ENCODE results near the gene HEXD.

Gene HEXD

GRCh38 chr17:82424001-82424862 lies 6.1 kb downstream of the HEXD start:
- no peak overlapping the region for H3K4me3 ChIP-seq (ENCODE audit: low read length)
- TF ChIP-seq, protein P1, sequence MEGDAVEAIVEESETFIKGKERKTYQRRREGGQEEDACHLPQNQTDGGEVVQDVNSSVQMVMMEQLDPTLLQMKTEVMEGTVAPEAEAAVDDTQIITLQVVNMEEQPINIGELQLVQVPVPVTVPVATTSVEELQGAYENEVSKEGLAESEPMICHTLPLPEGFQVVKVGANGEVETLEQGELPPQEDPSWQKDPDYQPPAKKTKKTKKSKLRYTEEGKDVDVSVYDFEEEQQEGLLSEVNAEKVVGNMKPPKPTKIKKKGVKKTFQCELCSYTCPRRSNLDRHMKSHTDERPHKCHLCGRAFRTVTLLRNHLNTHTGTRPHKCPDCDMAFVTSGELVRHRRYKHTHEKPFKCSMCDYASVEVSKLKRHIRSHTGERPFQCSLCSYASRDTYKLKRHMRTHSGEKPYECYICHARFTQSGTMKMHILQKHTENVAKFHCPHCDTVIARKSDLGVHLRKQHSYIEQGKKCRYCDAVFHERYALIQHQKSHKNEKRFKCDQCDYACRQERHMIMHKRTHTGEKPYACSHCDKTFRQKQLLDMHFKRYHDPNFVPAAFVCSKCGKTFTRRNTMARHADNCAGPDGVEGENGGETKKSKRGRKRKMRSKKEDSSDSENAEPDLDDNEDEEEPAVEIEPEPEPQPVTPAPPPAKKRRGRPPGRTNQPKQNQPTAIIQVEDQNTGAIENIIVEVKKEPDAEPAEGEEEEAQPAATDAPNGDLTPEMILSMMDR (conservative IDR thresholded peaks at IDR 0.05; ENCODE audit: low read length) = peak; percentile 74
- peak; percentile 54 for DNase-seq (ENCODE audit: low read depth)

DNA sequence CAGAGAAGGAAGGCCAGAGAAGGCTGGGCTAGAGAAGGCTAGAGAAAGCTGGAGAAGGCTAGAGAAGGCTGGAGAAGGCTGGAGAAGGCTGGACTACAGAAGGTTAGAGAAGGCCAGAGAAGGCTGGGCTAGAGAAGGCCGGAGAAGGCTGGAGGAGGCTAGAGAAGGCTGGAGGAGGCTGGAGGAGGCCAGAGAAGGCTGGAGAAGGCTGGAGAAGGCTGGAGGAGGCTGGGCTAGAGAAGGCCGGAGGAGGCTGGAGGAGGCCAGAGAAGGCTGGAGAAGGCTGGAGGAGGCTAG lies 6.7 kb downstream of the HEXD start:
- TF ChIP-seq, protein P1 (conservative IDR thresholded peaks at IDR 0.05; ENCODE audit: low read length) = no peak
- no peak overlapping the region for H3K4me3 ChIP-seq (ENCODE audit: low read length)
- DNase-seq (ENCODE audit: low read depth) = no peak

DNA sequence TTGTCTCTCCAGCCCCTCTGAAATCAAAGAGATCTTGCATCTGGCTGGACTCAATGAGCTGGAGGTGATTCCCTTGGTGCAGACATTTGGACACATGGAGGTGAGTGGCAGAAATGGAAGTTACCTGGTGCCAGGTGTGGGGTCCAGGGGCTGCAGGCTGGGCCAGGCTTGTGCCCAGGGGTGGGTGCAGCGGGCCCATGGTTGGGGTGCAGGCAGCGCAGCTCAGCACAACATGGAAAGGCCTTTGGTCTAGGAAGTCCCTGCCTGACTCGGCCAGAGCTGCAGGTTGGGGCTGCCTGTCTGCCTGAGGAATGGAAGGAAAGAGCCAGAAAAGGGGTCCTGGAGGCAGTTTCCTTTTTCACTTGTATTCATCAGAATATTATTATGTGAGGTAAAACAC lies 10.4 kb downstream of the HEXD start:
- no peak for DNase-seq (ENCODE audit: low read depth)
- TF ChIP-seq, protein P1 (conservative IDR thresholded peaks at IDR 0.05; ENCODE audit: low read length) = no peak

GRCh38 chr17:82429824-82430223 lies 11.7 kb downstream of the HEXD start:
- TF ChIP-seq, protein P1 (conservative IDR thresholded peaks at IDR 0.05; ENCODE audit: low read length) = no peak
- no peak overlapping the region for H3K4me3 ChIP-seq (ENCODE audit: low read length)

More for the DNA sequence above, 10.4 kb downstream of the HEXD start:
- no peak overlapping the region for H3K4me3 ChIP-seq (ENCODE audit: low read length)

DNA sequence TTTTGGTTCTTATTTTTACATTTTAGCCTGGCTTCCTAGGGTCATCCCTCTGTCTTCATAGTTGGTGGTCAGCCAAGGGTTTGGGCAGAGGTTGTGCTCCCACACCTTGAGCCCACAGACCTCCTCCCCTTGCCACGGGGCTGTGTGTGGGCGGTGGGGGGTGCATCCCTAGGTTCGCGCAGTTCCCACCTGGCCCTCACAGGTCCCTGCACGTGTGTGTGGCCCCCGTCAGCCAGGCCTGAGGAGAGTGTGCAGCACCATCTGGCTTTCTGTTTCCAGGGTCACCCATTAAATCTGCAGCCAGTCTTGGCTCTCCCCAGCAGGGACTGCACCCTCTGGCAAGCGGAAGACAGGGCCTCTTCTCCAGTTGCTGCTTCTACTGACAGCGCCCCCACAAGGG lies 13.9 kb downstream of the HEXD start:
- DNase-seq (ENCODE audit: low read depth) = no peak
- TF ChIP-seq, protein P1 (conservative IDR thresholded peaks at IDR 0.05; ENCODE audit: low read length) = no peak
- H3K4me3 ChIP-seq (ENCODE audit: low read length) = no peak overlapping the region

More at GRCh38 chr17:82429824-82430223, 11.7 kb downstream of the HEXD start:
- no peak for DNase-seq (ENCODE audit: low read depth)

DNA sequence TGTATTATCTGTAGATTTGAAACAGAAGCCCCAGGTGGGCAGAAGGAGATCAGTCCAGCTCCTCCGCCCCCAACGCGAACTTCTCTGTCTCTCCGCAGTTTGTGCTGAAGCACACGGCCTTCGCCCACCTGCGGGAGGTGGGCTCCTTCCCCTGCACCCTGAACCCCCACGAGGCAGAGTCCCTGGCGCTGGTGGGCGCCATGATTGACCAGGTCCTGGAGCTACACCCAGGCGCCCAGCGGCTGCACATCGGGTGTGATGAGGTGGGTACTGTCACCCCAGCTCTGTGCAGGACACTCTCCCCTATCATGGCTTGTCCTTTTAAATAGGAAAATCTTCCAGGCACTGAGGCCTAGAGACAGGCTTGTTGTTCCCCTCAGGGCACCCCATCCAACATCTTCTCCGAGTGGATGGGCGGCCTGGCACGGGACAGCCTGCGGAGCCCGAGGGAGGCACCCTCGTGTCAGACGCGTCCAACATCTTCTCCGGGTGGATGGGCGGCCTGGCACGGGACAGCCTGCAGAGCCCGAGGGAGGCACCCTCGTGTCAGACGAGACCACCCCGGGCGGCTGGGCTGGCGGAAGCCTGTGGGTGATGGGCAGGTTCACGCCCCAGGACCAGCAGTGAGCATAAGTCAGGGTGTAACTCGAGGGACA lies 15.5 kb downstream of the HEXD start:
- TF ChIP-seq, protein P1 (conservative IDR thresholded peaks at IDR 0.05; ENCODE audit: low read length) = no peak
- no peak for DNase-seq (ENCODE audit: low read depth)

DNA sequence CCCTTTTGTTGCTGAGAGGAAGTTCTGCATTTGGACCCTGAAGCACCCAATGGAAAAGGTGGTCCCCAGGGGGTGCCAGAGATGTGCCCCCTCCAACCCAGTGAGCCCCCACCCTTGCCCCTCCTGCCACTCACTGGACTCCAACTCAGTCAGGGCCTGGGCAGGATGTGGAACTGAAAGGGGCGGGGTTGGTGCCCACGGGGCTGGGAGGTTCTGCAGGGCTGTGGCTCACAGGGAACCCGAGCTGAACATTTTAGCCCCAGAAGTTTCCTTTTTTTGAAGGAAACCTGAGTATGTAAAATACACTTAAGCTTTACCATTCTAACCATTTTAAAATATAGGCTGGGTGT lies 16.0 kb downstream of the HEXD start:
- DNase-seq (ENCODE audit: low read depth) = no peak
- no peak overlapping the region for H3K4me3 ChIP-seq (ENCODE audit: low read length)
- TF ChIP-seq, protein P1 (conservative IDR thresholded peaks at IDR 0.05; ENCODE audit: low read length) = no peak

More for the DNA sequence above, 15.5 kb downstream of the HEXD start:
- no peak overlapping the region for H3K4me3 ChIP-seq (ENCODE audit: low read length)

All from AG10803 (cell line).